CD14-positive monocyte (primary cell): ENCODE data around the gene FAAP20. TPM values are rescaled to one million over a fixed set of nuclear protein-coding genes. Genes with fewer than 3 reads are reported as not detected.

Experiments used
- DNase-seq, 3 donors: peaks; one replicate each; pipeline ENCODE4 v3.0.0-alpha.2; 2011 to 2022
- H2AFZ ChIP-seq: 2 replicates; pipeline ENCODE4 v1.6.0; 2012; ENCODE audit warnings: mild to moderate bottlenecking, low read depth, low read length, inconsistent platforms; ENCODE audit not compliant: insufficient read depth, poor library complexity, severe bottlenecking
- H3K27ac ChIP-seq, 2 donors: 1 replicate in 1 of 2; 2 replicates in 1 of 2; pipeline ENCODE4 v1.5.1; 2012 to 2013; ENCODE audit warnings: low read length in 2 of 2, control low read depth in 1 of 2, inconsistent platforms in 1 of 2, low read depth in 1 of 2, mild to moderate bottlenecking in 1 of 2
- H3K27me3 ChIP-seq, 2 donors: one replicate each; pipeline versions ENCODE4 v1.6.0 to v1.6.1; 2011 to 2013; ENCODE audit warnings: low read length in 2 of 2; ENCODE audit not compliant: control insufficient read depth in 2 of 2, insufficient read depth in 2 of 2
- H3K36me3 ChIP-seq, 2 donors: replicated peaks in 1 of 2; 1 replicate in 1 of 2; 2 replicates in 1 of 2; pipeline versions ENCODE4 v1.5.1 to v1.6.1; 2012 to 2013; ENCODE audit warnings: low read length in 2 of 2, control low read depth in 1 of 2, inconsistent platforms in 1 of 2, mild to moderate bottlenecking in 1 of 2; ENCODE audit not compliant: insufficient read depth in 2 of 2, control insufficient read depth in 1 of 2
- H3K4me1 ChIP-seq, 2 donors: 1 replicate in 1 of 2; 2 replicates in 1 of 2; pipeline versions ENCODE4 v1.5.1 to v1.6.1; 2012 to 2013; ENCODE audit warnings: low read length in 2 of 2, control low read depth in 1 of 2, inconsistent platforms in 1 of 2, mild to moderate bottlenecking in 1 of 2, moderate library complexity in 1 of 2; ENCODE audit not compliant: insufficient read depth in 2 of 2, control insufficient read depth in 1 of 2
- H3K4me2 ChIP-seq: replicated peaks from 2 replicates; pipeline ENCODE3; 2012; ENCODE audit warnings: low read length, moderate library complexity, mild to moderate bottlenecking; ENCODE audit not compliant: poor library complexity, severe bottlenecking; ENCODE audit errors: extremely low read depth
- H3K4me3 ChIP-seq, 3 experiments: fragments of 200-600 bp in 1 of 3; sonication (generic) in 1 of 3; replicated peaks in 1 of 3; 1 replicate in 2 of 3; 2 replicates in 1 of 3; pipeline ENCODE4 v1.5.1; 2011 to 2013; ENCODE audit warnings: low read length in 3 of 3, mild to moderate bottlenecking in 3 of 3, control low read depth in 2 of 3, low read depth in 2 of 3, inconsistent platforms in 1 of 3, moderate library complexity in 1 of 3
- H3K79me2 ChIP-seq: 2 replicates; pipeline ENCODE4 v1.6.0; 2012; ENCODE audit warnings: mild to moderate bottlenecking, control low read depth, inconsistent platforms, low read length, moderate library complexity; ENCODE audit not compliant: insufficient read depth
- H3K9ac ChIP-seq: 2 replicates; pipeline ENCODE4 v1.6.0; 2017; ENCODE audit warnings: low read length, mild to moderate bottlenecking; ENCODE audit not compliant: insufficient read depth, poor library complexity, severe bottlenecking
- H3K9me3 ChIP-seq, 2 donors: replicated peaks in 1 of 2; 1 replicate in 1 of 2; 2 replicates in 1 of 2; pipeline versions ENCODE4 v1.5.1 to v1.6.1; 2012 to 2013; ENCODE audit warnings: low read length in 2 of 2, control low read depth in 1 of 2; ENCODE audit not compliant: control insufficient read depth in 1 of 2, insufficient read depth in 1 of 2
- H4K20me1 ChIP-seq: 2 replicates; pipeline ENCODE4 v1.6.0; 2012; ENCODE audit warnings: mild to moderate bottlenecking, low read length, control low read depth, moderate library complexity; ENCODE audit not compliant: insufficient read depth
- H3K27ac Mint-ChIP-seq, 7 donors: one replicate each; pipeline ENCODE4 v1.8.0; 2020; ENCODE audit warnings: mild to moderate bottlenecking in 7 of 7, mixed read lengths in 7 of 7, moderate library complexity in 6 of 7, inconsistent platforms in 2 of 7
- H3K27me3 Mint-ChIP-seq, 3 donors: one replicate each; pipeline ENCODE4 v1.8.0; 2021 to 2022; ENCODE audit warnings: low read depth in 3 of 3, mild to moderate bottlenecking in 3 of 3, mixed read lengths in 3 of 3, moderate library complexity in 3 of 3, inconsistent platforms in 1 of 3
- H3K36me3 Mint-ChIP-seq, 2 donors: one replicate each; pipeline ENCODE4 v1.8.0; 2020; ENCODE audit warnings: mixed read lengths in 2 of 2, inconsistent platforms in 1 of 2, mild to moderate bottlenecking in 1 of 2
- H3K4me1 Mint-ChIP-seq: one replicate; pipeline ENCODE4 v1.8.0; 2020; ENCODE audit warnings: mild to moderate bottlenecking, mixed read lengths
- H3K4me3 Mint-ChIP-seq, 2 donors: one replicate each; pipeline ENCODE4 v1.8.0; 2020; ENCODE audit warnings: mild to moderate bottlenecking in 2 of 2, mixed read lengths in 2 of 2, moderate library complexity in 1 of 2
- H3K9me3 Mint-ChIP-seq, 7 donors: one replicate each; pipeline ENCODE4 v1.8.0; 2020 to 2022; ENCODE audit warnings: mixed read lengths in 7 of 7, mild to moderate bottlenecking in 6 of 7, moderate library complexity in 6 of 7, inconsistent platforms in 2 of 7
- CTCF ChIP-seq: fragments of 200-600 bp; IDR thresholded peaks from one replicate; pipeline ENCODE4 v1.8.0; 2022; ENCODE audit warnings: antibody characterized with exemption, mild to moderate bottlenecking
- WGBS: methylation state at CpG from one replicate; pipeline ENCODE4 v1.1.5; 2013; ENCODE audit warnings: missing lambda C conversion rate; ENCODE audit not compliant: insufficient coverage; 5-methylcytosine and 5-hydroxymethylcytosine counted together
- intact Hi-C, 2 donors: fragments of 100-400 bp; cut with micrococcal nuclease; formaldehyde crosslinking; loops; one replicate each; pipeline versions ENCODE4 v1.15.0 to v1.15.1; 2023
- polyA plus RNA-seq, 3 donors: library from polyadenylated mRNA; depleted of rRNA in 1 of 3; unstranded in 2 of 3; stranded (reverse) in 1 of 3; fragments of 300-500 nt in 2 of 3; fragments of >200 nt in 1 of 3; fragmentation: Illumina TruSeq in 2 of 3; gene quantifications; 1 replicate in 2 of 3; 2 replicates in 1 of 3; pipeline ENCODE4 v1.2.3, GENCODE V29; 2012 to 2021

FAAP20 gene
- polyA plus RNA-seq, 3 donors: 11.8 to 49.3 (median 35.1) TPM

GRCh38 chr1:2195785-2196184, 1.2 kb upstream of the FAAP20 start:
- Histone ChIP-seq H3K9ac (no peak overlapping the region), H3K79me2 (peaks cover 18% of the 10 kb centered on the region), H3K36me3 (no peaks in the 10 kb centered on the region), H4K20me1 (no peaks in the 10 kb centered on the region), H3K4me3 (no peak overlapping the region), H3K27ac (no peak overlapping the region), H3K27me3 (no peaks in the 10 kb centered on the region), H3K9me3 (no peaks in the 10 kb centered on the region), H3K4me1 (peaks cover 33 to 41% of the 10 kb centered on the region in 2 donors), H2AFZ (peak overlapping the region; percentile 96), H3K4me2 (no peak overlapping the region)
- Mint-ChIP-seq H3K36me3 (peaks cover 3 to 4% of the 10 kb centered on the region in 2 donors), H3K4me1 (peaks cover 23% of the 10 kb centered on the region), H3K4me3 (no peak overlapping the region), H3K27me3 (peaks cover 0 to 3% (median 1%) of the 10 kb centered on the region in 3 donors), H3K27ac (no peak overlapping the region), H3K9me3 (no peaks in the 10 kb centered on the region)
- WGBS: 81% methylated on average over 10 of the region's 11 CpGs
- intact Hi-C loops: loop anchor here (1.0 to 10.0 kb wide), 6 partner anchors 63 to 392 kb away; partner anchors contain the start of gene PRXL2B (in 1 of the 2)
- DNase-seq: no peak
- TF ChIP-seq CTCF: no peak

GRCh38 chr1:2194898-2195673, 514 bp upstream of the FAAP20 start:
- Histone ChIP-seq H3K36me3 (no peaks in the 10 kb centered on the region), H3K4me3 (peak overlapping the region; percentile 54 to 92 (median 61)), H3K27ac (peak overlapping the region; percentile 69 to 89), H3K9me3 (no peaks in the 10 kb centered on the region), H3K79me2 (peaks cover 25% of the 10 kb centered on the region), H3K4me2 (peak overlapping the region; percentile 100), H3K4me1 (peaks cover 39 to 47% of the 10 kb centered on the region in 2 donors), H4K20me1 (no peaks in the 10 kb centered on the region), H3K9ac (peak overlapping the region; percentile 76), H2AFZ (peak overlapping the region; percentile 96), H3K27me3 (no peaks in the 10 kb centered on the region)
- Mint-ChIP-seq H3K4me3 (peak overlapping the region; percentile 78 to 84), H3K36me3 (peaks cover 3 to 6% of the 10 kb centered on the region in 2 donors), H3K9me3 (no peaks in the 10 kb centered on the region), H3K27me3 (peaks cover 0 to 3% (median 1%) of the 10 kb centered on the region in 3 donors), H3K4me1 (peaks cover 28% of the 10 kb centered on the region), H3K27ac (peak overlapping the region; percentile 76 to 95 (median 90))
- TF ChIP-seq CTCF: peak; percentile 99
- under 1% methylated on average over 34 of the region's 35 CpGs for WGBS
- peak; percentile 77 to 85 (median 84) for DNase-seq
- intact Hi-C loops: loop anchor here (1.0 to 10.0 kb wide), 7 partner anchors 62 to 392 kb away; partner anchors contain the start of gene PRXL2B (in 1 of the 2)
